Osteocyte (in vitro differentiated cells): ENCODE measurements around the gene PTPRD. TPM values are rescaled to one million over a fixed set of nuclear protein-coding genes. Genes with fewer than 3 reads are reported as not detected.

Experiments used
- DNase-seq: peaks from one replicate; pipeline ENCODE4 v3.0.0; 2021; ENCODE audit warnings: mixed read lengths; ENCODE audit not compliant: unreplicated experiment; ENCODE audit errors: extremely low spot score
- H3K27ac Mint-ChIP-seq: one replicate; pipeline ENCODE4 v1.8.0; 2021; ENCODE audit warnings: mild to moderate bottlenecking, mixed read lengths; ENCODE audit not compliant: unreplicated experiment
- H3K27me3 Mint-ChIP-seq: one replicate; pipeline ENCODE4 v1.8.0; 2021; ENCODE audit warnings: mixed read lengths; ENCODE audit not compliant: unreplicated experiment
- H3K36me3 Mint-ChIP-seq: one replicate; pipeline ENCODE4 v1.8.0; 2021; ENCODE audit warnings: mixed read lengths; ENCODE audit not compliant: unreplicated experiment
- H3K4me1 Mint-ChIP-seq: one replicate; pipeline ENCODE4 v1.8.0; 2021; ENCODE audit warnings: mixed read lengths; ENCODE audit not compliant: unreplicated experiment
- H3K4me3 Mint-ChIP-seq: one replicate; pipeline ENCODE4 v1.8.0; 2021; ENCODE audit warnings: mild to moderate bottlenecking, moderate library complexity, mixed read lengths; ENCODE audit not compliant: unreplicated experiment
- H3K9me3 Mint-ChIP-seq: one replicate; pipeline ENCODE4 v1.8.0; 2021; ENCODE audit warnings: mixed read lengths; ENCODE audit not compliant: unreplicated experiment
- CTCF ChIP-seq: fragments of 200-600 bp; sonication (generic); IDR thresholded peaks from 2 replicates; pipeline ENCODE4 v1.5.0; 2021; ENCODE audit warnings: antibody characterized with exemption, mild to moderate bottlenecking, moderate library complexity
- total RNA-seq: library from RNA; stranded (reverse); gene quantifications from 2 replicates; pipeline ENCODE4 v1.2.1, GENCODE V29; 2021

The PTPRD gene
- total RNA-seq, 1 donor from 2014 or later: 5.4 TPM

- H3K27ac Mint-ChIP-seq: no peak overlapping the region
- H3K9me3 Mint-ChIP-seq: no peaks in the 10 kb centered on the region
- H3K27me3 Mint-ChIP-seq: no peaks in the 10 kb centered on the region
- H3K4me1 Mint-ChIP-seq: no peaks in the 10 kb centered on the region
- DNase-seq: no peak
- TF ChIP-seq CTCF: no peak
- H3K36me3 Mint-ChIP-seq: no peaks in the 10 kb centered on the region
- H3K4me3 Mint-ChIP-seq: no peak overlapping the region
These were observed 1828.9 kb downstream of the PTPRD start for GRCh38 chr9:8783941-8784340.

GRCh38 chr9:8782237-8782636 lies 1830.6 kb downstream of the PTPRD start:
- no peak for TF ChIP-seq CTCF
- H3K36me3 Mint-ChIP-seq: no peaks in the 10 kb centered on the region
- no peaks in the 10 kb centered on the region for H3K9me3 Mint-ChIP-seq
- no peaks in the 10 kb centered on the region for H3K27me3 Mint-ChIP-seq
- H3K27ac Mint-ChIP-seq: no peak overlapping the region
- H3K4me1 Mint-ChIP-seq: no peaks in the 10 kb centered on the region
- DNase-seq: no peak
- no peak overlapping the region for H3K4me3 Mint-ChIP-seq

GRCh38 chr9:8781458-8781857 lies 1831.3 kb downstream of the PTPRD start:
- Mint-ChIP-seq H3K4me1 (no peaks in the 10 kb centered on the region), H3K27ac (no peak overlapping the region), H3K4me3 (no peak overlapping the region)

GRCh38 chr9:8780386-8780785 lies 1832.4 kb downstream of the PTPRD start:
- no peak overlapping the region for H3K4me3 Mint-ChIP-seq
- no peak for TF ChIP-seq CTCF
- H3K27me3 Mint-ChIP-seq: no peaks in the 10 kb centered on the region
- H3K36me3 Mint-ChIP-seq: no peaks in the 10 kb centered on the region
- H3K9me3 Mint-ChIP-seq: no peaks in the 10 kb centered on the region
- H3K27ac Mint-ChIP-seq: no peak overlapping the region
- no peaks in the 10 kb centered on the region for H3K4me1 Mint-ChIP-seq
- no peak for DNase-seq

More at GRCh38 chr9:8781458-8781857, 1831.3 kb downstream of the PTPRD start:
- DNase-seq: no peak
- H3K9me3 Mint-ChIP-seq: no peaks in the 10 kb centered on the region
- no peak for TF ChIP-seq CTCF
- H3K36me3 Mint-ChIP-seq: no peaks in the 10 kb centered on the region
- no peaks in the 10 kb centered on the region for H3K27me3 Mint-ChIP-seq

GRCh38 chr9:8779478-8779877 lies 1833.3 kb downstream of the PTPRD start:
- H3K4me3 Mint-ChIP-seq: no peak overlapping the region
- H3K27me3 Mint-ChIP-seq: no peaks in the 10 kb centered on the region
- H3K9me3 Mint-ChIP-seq: no peaks in the 10 kb centered on the region
- no peak for DNase-seq
- H3K36me3 Mint-ChIP-seq: no peaks in the 10 kb centered on the region
- no peak overlapping the region for H3K27ac Mint-ChIP-seq
- H3K4me1 Mint-ChIP-seq: no peaks in the 10 kb centered on the region
- no peak for TF ChIP-seq CTCF
